Muscle of back (tissue), 11 donors: ENCODE data around the gene COL26A1. TPM values are rescaled to one million over a fixed set of nuclear protein-coding genes. Genes with fewer than 3 reads are reported as not detected.
"Not testable (repeated sequence)": the region's sequence is repeated elsewhere in the genome, so short reads cannot be mapped to it uniquely, and the experiment has no call there.

ENCODE experiments used
- DNase-seq, 3 donors: peaks; one replicate each; pipeline versions ENCODE4 v3.0.0 to v3.0.0-alpha.2; 2013
- polyA plus RNA-seq, 10 donors: library from polyadenylated mRNA; unstranded; fragments of 120-200 nt; gene quantifications; one replicate each; pipeline ENCODE4 v1.2.1, GENCODE V29; 2013; ENCODE audit not compliant: insufficient read length in 10 of 10

COL26A1 gene
- polyA plus RNA-seq, 10 donors: 0.50 to 9.9 (median 1.2) TPM

DNA sequence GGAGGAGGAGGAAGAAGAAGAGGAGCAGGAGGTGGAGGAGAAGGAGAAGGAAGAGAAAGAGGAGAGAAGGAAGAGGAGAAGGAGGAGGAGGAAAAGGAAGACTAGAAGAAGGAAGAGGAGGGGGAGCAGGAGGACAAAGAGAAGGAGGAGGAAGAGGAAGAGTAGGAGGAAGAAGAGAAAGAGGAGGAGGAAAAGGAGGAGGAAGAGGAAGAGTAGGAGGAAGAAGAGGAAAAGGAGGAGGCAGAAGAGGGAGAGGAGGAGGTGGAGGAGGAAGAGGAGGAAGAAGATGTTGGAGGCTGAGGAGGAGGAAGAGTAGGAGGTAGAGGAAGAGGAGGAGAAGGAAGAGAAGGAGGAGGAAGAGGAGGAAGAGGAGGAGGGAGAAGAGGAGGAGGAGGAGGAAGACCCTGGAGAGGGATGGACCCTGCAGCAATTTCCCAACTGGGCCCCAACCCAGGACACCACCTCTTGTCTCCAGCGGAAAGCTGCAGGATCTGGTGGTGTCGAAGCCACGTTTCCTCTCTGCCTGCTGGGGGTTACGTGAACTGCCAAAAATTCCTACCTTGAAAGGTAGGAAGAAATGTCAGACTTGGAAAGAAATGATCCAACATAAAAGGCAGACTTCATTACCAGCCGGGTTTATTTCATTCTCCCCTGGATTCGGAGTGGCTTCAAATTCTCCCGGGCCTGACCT is 38.9 kb downstream of the COL26A1 start:
- DNase-seq: no peak

GRCh38 chr7:101402081-101402779 is 39.6 kb downstream of the COL26A1 start:
- peak in 1 of 3 donors; percentile 61 for DNase-seq

GRCh38 chr7:101402835-101403234 is 40.2 kb downstream of the COL26A1 start:
- DNase-seq: no peak

- DNase-seq: no peak
Observed at GRCh38 chr7:101405474-101406067, 42.9 kb downstream of the COL26A1 start.

- DNase-seq: peak; percentile 3 to 62 (median 25)
Observed at GRCh38 chr7:101410743-101411507, 48.2 kb downstream of the COL26A1 start.

- DNase-seq: no peak
Observed at GRCh38 chr7:101411508-101411874, 48.8 kb downstream of the COL26A1 start.

GRCh38 chr7:101412976-101413375 is 50.3 kb downstream of the COL26A1 start:
- DNase-seq: no peak

DNA sequence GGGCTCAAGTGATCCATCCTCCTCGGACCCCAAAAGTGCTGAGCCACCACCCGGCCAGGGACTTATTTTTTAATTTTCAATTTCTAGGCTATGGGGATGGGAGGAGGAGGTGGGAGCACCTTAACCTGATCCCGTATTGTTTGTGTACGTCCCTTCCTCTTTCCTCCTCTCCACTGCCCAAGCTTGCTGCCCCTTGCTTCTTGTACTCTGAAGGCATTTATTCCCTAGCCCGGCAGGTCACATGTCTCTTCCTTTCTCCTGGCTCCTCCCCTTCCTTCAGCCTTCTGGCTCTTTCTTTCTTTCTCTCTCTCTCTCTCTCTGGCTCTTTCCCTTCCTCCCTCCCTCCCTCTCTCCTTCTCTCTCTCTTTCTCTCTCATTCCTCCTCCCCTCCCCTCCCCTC is 56.0 kb downstream of the COL26A1 start:
- DNase-seq: no peak

- no peak for DNase-seq
Observed at GRCh38 chr7:101419831-101420230, 57.2 kb downstream of the COL26A1 start.

GRCh38 chr7:101420436-101420835 is 57.8 kb downstream of the COL26A1 start:
- no peak for DNase-seq

DNA sequence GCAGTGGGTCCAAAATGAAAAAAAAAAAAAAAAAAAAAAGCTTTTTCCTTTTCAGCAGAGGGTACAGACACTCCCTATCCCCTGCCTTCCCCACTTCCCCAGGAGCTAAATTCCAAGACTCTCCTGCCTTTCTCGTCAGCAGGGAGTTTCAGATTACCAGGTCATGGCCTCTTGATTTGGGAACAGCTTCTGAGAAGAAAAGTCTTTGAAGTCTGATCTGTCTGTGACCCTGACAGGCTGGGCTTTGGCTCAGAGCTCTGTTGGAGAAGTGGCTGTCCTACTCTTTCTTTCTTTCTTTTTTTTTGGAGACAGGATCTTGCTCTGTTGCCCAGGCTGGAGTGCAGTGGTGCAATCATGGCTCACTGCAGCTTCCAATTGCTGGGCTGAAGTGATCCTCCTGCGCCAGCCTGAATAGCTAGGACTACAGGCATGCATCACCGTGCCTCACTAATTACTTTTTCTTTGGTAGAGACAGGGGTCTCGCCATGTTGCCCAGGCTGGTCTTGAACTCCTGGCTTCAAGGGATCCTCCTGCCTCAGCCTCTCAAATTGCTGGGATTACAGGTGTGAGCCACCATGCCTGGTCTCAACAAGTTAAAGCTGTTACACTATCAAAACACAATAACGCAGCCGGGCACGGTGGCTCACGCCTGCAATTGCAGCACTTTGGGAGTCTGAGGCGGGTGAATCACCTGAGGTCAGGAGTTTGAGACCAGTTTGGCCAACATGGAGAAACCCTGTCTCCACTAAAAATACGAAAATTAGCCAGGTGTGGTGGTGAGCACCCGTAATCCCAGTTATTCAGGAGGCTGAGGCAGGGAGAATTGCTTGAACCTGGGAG is 59.9 kb downstream of the COL26A1 start:
- DNase-seq: no peak

DNA sequence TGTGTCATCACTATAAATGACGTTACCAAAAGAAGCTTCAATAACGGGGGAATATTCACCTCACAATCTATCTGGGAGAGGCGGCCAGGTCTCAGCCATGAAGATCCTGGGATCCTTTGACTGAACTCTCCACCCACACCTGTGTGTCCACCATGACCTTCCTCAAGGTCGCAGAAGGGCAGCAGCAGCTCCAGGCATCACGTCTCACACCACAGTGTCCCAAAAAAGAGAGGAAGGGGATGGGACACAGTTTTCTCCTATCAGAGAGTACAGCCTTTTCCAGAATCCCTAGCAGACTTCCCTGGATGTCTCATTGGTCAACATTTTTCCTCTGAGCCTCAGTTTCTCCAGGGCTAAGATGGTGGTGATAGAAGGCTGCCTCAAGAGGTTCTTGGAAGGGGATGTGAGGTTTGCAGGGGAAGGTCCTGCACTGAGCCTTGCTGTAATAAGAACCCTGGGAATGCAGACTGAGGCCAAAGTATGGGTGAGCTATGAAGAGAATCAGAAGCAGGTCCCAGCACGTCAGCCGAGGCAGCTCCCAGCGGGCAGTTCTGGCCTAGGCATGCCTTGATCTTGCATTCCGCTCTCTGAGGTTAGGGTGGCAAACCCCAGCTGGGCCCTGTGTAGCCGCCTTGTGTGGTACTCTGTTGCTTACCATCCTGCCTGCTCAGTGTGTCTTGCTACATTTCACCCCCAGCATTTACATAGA is 63.8 kb downstream of the COL26A1 start:
- no peak for DNase-seq

DNA sequence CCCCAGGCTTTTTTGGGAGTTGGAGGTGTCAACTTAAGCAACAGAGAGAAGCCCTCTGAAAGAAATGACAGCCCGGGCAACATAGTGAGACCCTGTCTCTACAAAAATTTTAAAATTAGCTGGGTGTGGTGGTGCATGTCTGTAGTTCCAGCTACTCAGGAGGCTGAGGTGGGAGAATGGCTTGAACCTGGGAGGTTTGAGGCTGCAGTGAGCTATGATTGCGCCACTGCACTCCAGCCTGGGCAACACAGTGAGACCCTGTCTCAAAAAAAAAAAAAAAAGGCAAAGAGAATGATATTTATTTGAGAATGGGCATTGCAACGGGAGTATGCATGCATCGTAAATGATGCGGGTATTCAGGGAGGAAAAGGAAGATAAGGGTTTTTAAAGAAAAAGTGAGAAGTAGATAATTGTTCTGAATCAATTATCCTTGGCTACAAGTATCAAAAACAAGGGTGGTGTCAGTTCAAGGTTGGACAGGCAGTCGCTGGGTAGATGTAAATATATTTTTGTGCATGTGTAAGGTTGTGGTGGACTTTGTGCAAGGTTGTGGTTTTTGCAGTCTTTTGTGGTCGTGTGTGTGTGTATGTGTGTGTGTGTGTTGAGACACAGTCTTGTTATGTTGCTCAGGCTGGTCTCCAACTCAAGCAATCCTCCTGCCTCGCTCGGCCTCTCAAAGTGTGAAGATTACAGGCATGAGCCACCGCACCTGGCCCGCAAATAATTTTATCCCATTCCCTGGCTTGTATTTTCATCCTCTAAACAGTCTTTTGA is 65.6 kb downstream of the COL26A1 start:
- DNase-seq: no peak

GRCh38 chr7:101432316-101432715 is 69.6 kb downstream of the COL26A1 start:
- DNase-seq: no peak

DNA sequence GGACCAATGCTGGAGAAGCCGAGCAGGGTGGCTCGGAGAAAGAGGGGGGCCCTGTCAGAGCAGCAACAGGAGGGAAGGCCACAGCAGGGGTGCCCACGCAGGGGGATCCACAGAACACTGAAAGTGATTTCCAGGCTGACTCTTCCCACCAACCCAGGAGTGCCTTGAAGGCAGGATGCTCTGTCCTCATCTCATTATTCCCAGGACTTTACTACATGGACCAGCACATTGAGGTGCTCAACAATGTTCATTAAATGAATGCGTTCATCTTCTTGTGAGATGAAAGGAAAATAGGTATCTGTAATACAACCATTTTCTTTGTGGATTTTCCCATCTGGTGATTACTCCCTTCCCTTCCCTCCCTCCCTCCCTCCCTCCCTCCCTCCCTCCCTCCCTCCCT is 71.0 kb downstream of the COL26A1 start:
- DNase-seq: no peak

- DNase-seq: not testable (repeated sequence)
Observed at GRCh38 chr7:101434155-101434554, 71.5 kb downstream of the COL26A1 start.

- DNase-seq: peak in 1 of 3 donors; percentile 21
Observed at GRCh38 chr7:101435461-101436220, 73.0 kb downstream of the COL26A1 start.

- DNase-seq: no peak
Observed at GRCh38 chr7:101436221-101436735, 73.6 kb downstream of the COL26A1 start.
